RWPE2 (cell line): ENCODE results near the gene GTPBP2.

Experiments used
- ATAC-seq: fragments of 200-7000 bp; cut with Tn5 transposase; 3 replicates; pipeline ENCODE4 v1.9.1; 2021; ENCODE audit warnings: low read depth
- DNase-seq: peaks from one replicate; pipeline ENCODE4 v3.0.0-alpha.2; 2020; ENCODE audit warnings: low spot score
- H3K27ac ChIP-seq: fragments of 450-650 bp; 2 replicates; pipeline ENCODE4 v1.5.1; 2017; ENCODE audit warnings: mild to moderate bottlenecking; ENCODE audit not compliant: poor library complexity, severe bottlenecking
- H3K27me3 ChIP-seq: fragments of 250-450 bp; sonication (Bioruptor Pico); 2 replicates; pipeline ENCODE4 v1.5.1; 2021; ENCODE audit warnings: mild to moderate bottlenecking, moderate library complexity; ENCODE audit not compliant: insufficient read depth, poor library complexity, severe bottlenecking
- H3K36me3 ChIP-seq: fragments of 250-450 bp; sonication (Bioruptor Pico); 2 replicates; pipeline ENCODE4 v1.5.1; 2020; ENCODE audit warnings: low read depth, mild to moderate bottlenecking, moderate library complexity
- H3K4me1 ChIP-seq: fragments of 250-450 bp; sonication (Bioruptor Pico); 2 replicates; pipeline ENCODE4 v1.5.1; 2021; ENCODE audit warnings: mild to moderate bottlenecking, moderate library complexity; ENCODE audit not compliant: insufficient read depth, poor library complexity, severe bottlenecking
- H3K4me3 ChIP-seq: fragments of 250-450 bp; sonication (Bioruptor Pico); 2 replicates; pipeline ENCODE4 v1.5.1; 2021; ENCODE audit warnings: mild to moderate bottlenecking, moderate library complexity; ENCODE audit not compliant: severe bottlenecking
- H3K9me3 ChIP-seq: fragments of 250-450 bp; sonication (Bioruptor Pico); 2 replicates; pipeline ENCODE4 v1.5.1; 2021; ENCODE audit warnings: mild to moderate bottlenecking, moderate library complexity; ENCODE audit not compliant: severe bottlenecking
- TF ChIP-seq, protein P1 (sequence below): fragments of 450-650 bp; IDR thresholded peaks from one replicate; pipeline ENCODE4 v1.5.1; 2017; ENCODE audit warnings: mild to moderate bottlenecking, moderate library complexity; ENCODE audit not compliant: poor library complexity, severe bottlenecking

GTPBP2 gene

DNA sequence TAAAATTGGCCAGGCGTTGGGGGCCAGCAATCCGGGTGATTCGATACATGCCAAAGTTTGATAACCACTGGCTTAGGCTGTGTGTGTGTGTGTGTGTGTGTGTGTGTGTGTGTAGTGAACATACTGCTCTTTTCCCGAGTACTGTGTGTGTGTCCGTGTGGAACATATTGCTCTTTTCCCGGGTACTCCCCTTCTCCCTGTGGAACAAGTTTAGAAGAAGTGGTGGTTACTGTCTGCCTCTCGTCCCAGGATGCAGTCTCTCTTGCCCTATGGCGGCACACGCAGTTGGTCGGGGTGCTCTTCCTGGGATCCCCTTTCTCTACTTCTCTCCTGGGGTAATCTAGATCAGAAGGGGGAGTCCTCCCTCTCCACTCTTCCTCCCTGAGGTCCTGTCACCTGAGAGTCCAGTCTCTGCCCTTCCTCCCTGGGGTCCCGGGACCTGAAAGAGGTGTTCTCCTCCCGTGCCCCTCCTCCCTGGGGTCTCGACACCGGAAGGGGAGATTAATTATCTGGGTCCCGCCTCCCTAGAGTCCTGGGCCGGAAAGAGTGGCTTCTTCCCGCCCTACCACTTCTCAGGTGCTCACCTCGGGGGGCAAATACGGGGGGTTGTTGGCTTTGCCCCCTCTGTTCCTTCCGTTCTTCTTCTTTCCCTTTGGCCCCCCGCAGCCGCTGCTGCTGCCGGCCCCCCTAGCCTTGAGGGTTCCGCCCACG, 516 bp downstream of the GTPBP2 start:
- ATAC-seq = 0 out of 3 replicates have a peak, but pooled peaks have one; percentile 10

DNA sequence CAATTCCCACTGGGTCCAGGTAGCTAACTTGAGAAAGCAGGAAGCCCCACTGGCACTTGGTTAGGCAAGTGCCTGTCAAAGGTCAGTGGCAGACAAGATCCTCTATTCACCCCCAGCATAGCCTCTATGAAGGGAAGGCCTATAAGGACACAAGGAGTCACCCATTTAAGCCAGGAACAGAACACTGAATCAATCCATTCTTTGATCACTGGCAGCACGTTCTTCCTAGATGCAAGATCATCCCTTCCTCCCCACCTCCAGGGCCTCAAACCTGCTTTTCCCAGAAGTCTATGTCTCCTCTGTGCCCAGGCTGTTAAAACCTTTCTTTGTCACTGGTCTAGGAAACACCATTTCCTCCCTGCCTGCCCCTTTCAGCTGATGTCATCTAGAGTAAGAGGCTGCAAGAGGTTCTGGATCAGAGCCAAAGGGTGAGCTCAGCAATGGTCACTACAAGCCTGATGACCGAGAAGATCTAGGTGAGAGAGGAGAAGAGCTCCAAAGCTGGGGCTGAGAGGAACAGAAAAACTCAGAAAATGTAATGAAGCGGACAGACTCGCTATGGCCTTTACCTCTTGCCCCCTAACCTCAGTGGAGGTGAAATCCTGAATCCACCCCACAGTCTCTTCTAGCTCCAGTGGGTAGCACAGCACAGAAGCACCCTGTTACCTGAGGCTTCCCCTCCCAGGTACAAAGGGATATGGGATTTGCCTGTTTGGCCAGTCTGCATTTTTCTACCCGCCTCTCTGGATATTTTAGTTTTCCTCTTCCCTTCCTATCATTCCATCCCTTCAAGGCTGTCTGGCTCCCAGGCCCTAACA, 1.8 kb downstream of the GTPBP2 start:
- TF ChIP-seq, protein P1, sequence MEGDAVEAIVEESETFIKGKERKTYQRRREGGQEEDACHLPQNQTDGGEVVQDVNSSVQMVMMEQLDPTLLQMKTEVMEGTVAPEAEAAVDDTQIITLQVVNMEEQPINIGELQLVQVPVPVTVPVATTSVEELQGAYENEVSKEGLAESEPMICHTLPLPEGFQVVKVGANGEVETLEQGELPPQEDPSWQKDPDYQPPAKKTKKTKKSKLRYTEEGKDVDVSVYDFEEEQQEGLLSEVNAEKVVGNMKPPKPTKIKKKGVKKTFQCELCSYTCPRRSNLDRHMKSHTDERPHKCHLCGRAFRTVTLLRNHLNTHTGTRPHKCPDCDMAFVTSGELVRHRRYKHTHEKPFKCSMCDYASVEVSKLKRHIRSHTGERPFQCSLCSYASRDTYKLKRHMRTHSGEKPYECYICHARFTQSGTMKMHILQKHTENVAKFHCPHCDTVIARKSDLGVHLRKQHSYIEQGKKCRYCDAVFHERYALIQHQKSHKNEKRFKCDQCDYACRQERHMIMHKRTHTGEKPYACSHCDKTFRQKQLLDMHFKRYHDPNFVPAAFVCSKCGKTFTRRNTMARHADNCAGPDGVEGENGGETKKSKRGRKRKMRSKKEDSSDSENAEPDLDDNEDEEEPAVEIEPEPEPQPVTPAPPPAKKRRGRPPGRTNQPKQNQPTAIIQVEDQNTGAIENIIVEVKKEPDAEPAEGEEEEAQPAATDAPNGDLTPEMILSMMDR = no peak
- peak; percentile 15 for ATAC-seq
- Histone ChIP-seq H3K36me3 (peaks cover 58% of the 10 kb centered on the region), H3K4me3 (peak overlapping the region; percentile 83), H3K27ac (peak overlapping the region; percentile 87), H3K9me3 (no peaks in the 10 kb centered on the region), H3K4me1 (peaks cover 14% of the 10 kb centered on the region), H3K27me3 (no peaks in the 10 kb centered on the region)
- peak; percentile 80 for DNase-seq

More for the DNA sequence above, 516 bp downstream of the GTPBP2 start:
- TF ChIP-seq, protein P1 = no peak
- Histone ChIP-seq H3K4me3 (peak overlapping the region; percentile 83), H3K27ac (peak overlapping the region; percentile 87), H3K9me3 (no peaks in the 10 kb centered on the region), H3K36me3 (peaks cover 45% of the 10 kb centered on the region), H3K4me1 (peaks cover 14% of the 10 kb centered on the region), H3K27me3 (no peaks in the 10 kb centered on the region)
- peak; percentile 66 for DNase-seq

DNA sequence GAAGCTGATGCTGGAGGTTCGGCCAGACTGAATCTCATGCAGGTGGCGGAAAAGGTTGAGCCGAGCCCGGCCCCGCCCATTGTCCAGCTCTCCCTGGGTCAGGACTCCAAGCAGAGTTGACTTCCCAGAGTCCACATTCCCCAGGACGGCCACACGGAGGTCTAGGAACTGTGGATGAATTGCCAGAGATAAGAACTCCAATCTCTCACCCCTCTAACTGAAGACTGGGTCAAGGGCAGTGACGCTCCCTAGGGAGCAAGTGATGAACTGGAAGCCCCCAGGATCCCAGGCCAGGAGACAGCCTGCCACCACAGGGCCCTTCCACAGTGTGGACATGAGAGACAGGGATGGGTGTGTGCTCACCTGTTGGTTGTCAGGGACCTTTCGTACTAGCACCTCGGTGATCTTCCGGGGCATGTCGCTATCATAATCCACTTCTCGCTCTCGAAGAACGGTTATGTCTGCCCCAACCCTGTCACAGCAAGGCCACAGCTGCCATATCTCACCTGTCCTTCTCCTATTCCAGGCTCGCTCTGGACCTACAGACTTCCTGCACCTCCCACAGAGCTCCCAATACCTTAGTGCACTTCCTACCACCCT, 3.6 kb downstream of the GTPBP2 start:
- peaks cover 14% of the 10 kb centered on the region for H3K4me1 ChIP-seq
- H3K4me3 ChIP-seq = no peak overlapping the region
- no peak overlapping the region for H3K27ac ChIP-seq
- no peaks in the 10 kb centered on the region for H3K9me3 ChIP-seq
- ATAC-seq (no peak), DNase-seq (no peak)
- TF ChIP-seq, protein P1 = no peak
- H3K36me3 ChIP-seq = peaks cover 76% of the 10 kb centered on the region
- H3K27me3 ChIP-seq = no peaks in the 10 kb centered on the region

DNA sequence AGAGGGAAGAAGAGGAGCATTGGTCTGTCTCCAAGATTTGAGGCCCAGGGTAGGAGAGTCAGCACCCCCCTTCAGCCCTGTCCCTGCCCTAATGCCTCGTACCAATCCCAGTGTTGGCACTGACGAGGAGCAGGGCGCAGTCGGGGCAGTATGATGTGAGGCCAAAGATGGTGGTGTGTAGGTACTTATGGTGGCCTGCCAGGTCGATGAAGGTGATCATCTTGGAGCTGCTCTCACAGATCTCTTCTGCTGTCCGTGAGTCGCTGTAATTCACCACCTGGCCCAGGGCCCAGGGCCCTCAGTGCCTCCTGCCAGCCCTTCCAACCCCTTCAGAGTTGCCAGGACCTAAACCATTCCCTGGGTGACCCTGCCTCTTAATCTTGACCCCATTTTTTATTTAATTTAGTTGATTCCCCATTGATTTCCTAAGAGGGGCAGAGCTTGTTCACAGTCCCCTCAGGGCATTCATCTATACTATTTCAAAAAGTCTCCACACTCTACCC, 4.2 kb downstream of the GTPBP2 start:
- DNase-seq (no peak), ATAC-seq (no peak)
- Histone ChIP-seq H3K4me1 (peaks cover 14% of the 10 kb centered on the region), H3K9me3 (no peaks in the 10 kb centered on the region), H3K36me3 (peaks cover 82% of the 10 kb centered on the region), H3K27me3 (no peaks in the 10 kb centered on the region), H3K27ac (no peak overlapping the region), H3K4me3 (no peak overlapping the region)
- TF ChIP-seq, protein P1 = no peak
